ENCODE data around the gene DNAJB7.
A peak's percentile ranks its signal among the peaks of the same experiment; 100 is the strongest.
"Not testable (repeated sequence)": the region's sequence is repeated elsewhere in the genome, so short reads cannot be mapped to it uniquely, and the experiment has no call there.

Gene DNAJB7

DNA sequence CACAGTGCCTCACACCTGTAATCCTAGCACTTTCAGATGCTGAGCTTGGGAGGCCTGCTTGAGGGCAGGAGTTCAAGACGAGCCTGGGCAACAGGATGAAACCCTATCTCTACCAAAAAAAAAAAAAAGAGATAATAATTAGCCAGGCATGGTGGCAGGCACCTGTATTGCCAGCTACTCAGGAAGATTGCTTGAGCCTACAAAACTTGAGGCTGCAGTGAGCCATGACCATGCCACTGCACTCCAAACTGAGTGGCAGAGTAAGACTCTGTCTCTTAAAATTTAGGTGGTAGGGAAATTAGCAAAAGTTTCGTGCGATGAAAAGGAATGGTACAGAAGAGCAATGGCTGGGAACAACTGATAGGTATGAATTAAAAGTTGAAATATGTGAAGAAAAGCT is 23.4 kb downstream of the DNAJB7 start:
- no peak for DNase-seq

DNA sequence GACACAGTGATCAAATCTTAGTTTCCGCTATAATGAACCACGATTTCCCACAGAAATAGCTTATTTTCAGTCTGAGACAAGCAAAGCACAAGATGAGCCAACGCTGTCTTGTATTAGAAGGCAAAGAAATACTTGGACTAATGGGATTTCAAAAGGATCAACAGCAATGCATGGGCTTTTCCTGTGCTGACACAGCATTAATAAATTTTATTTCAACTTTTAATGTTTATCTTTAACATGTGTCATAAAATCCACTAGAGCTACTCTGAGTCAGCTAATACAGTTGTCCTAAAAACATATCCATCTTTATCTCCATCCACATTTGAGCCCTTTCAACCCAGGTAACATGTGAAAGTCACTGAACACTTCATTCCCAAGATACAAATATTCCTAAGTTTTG is 27.3 kb downstream of the DNAJB7 start:
- DNase-seq = no peak

DNA sequence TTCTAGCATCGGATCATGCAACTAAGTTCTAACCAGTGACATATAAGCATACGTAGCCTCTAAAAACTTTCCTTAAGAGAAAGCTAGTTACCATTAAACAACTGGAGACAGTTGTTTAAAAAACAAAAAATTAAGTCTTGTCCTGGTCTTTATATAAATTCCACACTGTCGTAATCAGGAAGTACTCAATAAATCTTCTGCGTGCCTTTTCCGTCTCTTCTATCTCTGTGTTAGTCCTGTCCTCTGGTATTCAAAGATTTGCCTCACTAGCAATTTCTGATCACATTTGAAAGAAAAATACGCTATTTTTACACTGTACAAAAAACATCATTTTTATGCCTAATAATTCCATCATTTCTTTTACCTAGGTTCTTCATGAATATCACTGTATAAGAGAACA is 32.8 kb downstream of the DNAJB7 start:
- no peak for DNase-seq

DNA sequence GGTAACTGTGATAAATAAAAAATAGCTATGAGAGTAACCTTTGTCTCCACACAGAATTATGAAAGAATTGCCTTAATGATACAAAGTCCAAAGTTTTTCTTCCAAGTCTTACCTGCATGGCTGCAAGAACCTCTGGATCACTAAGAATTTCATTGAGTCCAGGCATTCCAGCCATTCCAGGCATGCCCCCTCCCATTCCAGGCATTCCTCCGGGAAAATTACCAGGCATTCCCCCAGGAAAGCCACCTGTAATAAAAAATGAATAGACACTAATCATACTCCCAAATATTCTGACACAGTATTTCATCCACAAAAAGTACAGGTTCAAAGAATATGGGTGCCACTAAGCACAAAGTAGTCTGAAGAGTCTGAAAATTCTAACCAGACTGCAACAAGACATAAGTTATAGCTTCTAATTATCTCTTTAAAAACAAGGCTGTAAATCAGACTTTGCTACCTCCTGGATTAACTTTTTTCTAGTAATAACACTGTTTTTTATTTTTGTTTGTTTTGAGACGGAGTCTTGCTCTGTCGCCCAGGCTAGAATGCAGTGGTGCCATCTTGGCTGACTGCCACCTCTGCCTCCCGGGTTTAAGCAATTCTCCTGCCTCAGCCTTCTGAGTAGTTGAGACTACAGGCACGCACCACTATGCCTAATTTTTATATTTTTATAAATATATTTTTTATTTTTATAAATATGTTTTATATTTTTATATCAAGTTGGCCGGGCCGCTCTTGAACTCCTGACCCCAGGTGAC is 34.8 kb downstream of the DNAJB7 start:
- no peak for DNase-seq

DNA sequence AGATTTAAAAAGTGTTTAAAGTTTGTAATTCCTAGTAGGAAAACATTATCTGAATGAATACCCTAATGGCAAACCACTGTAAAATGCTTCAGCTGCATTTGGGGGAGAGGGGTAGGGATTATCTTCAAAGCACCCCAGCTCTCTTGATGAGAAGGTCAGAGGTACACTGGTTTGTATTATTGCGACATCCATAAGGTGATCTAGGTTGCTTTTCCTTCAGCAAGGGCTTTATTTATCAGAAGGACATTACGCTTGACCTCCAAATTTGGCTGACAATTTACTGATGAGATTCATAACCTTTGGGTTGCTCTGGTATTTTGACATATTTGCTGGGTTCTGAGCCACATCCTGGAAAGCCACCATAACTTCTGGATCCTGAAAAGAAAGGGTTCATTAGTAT is 35.6 kb downstream of the DNAJB7 start:
- DNase-seq = not testable (repeated sequence)

GRCh38 chr22:40823426-40823825 is 38.5 kb downstream of the DNAJB7 start:
- no peak for DNase-seq

DNA sequence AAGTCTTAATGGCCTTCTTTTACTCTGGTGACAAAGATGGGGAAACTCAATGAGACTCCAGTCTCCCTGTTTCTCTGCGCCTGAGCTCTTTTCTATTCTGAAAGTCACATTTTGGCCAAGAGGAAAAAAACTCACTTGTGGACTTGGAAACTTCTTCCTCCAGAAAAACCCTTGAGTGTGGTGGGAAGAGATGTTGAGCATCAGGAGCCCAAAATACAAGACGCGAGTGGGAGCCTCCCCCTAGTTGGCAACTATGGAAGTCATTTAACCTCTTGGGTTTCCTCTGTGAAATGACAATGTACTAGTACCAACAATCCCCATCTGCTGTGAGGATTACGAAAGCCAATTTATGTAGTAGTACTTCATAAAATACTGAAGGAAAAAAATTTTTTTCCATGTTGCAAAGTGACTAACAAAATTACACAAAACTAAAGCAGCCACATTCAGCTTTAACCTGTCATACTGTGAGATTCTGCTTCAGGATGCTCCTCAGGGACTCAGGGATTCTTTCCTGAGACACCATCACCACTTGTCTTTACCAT is 42.2 kb downstream of the DNAJB7 start:
- DNase-seq = peak; percentile 12

GRCh38 chr22:40818747-40819598 is 42.9 kb downstream of the DNAJB7 start, which contains the start of gene SLC25A17:
TSS of gene SLC25A17 (minus strand) at chr22:40819346. CDS start at chr22:40819248, 98 bp downstream.
- peak; percentile 85 for DNase-seq

DNA sequence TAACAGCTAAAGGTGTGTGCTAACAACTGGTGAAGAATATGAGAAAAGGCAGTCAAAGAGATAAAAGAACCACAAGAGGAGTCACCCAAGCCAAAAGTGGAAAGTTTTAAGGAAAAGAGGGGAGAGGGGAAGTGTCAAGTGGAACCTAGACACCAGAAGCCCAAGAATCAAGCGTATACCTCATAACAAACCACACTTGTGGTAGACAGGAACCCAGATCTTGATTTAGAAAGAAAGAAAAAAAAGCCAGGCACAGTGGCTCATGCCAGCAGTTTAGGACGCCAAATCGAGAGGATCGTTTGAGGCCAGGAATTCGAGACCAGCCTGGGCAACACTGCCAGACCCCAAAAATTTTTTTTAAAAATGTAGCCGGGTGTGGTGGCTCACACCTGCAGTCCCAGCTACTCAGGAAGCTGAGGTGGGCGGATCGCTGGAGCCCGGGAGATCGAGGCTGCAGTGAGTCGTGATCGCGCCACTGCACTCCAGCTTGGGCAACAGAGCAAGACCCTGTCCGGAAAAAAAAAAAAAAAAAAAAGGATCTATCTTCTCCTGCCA is 43.6 kb downstream of the DNAJB7 start:
- DNase-seq = no peak

GRCh38 chr22:40817737-40818136 is 44.2 kb downstream of the DNAJB7 start:
- DNase-seq = no peak

DNA sequence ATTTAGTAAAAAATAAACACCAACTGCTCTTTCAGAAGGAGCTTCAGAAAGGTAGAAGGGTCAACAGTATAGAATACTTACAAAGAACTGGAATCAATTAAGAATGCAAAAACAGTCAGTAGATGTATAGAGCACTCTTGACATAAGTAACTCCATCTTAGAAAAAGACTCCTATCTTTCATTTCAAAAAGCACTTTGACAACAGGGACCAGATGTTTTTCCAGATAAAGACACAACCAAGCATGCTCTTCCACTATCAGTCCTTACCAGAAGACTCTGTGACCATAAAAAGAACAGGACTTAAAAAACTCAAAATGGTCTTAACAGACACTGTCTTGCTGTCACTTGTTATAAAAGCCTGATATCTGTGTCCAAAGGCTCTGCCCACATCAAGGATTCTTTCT is 48.0 kb downstream of the DNAJB7 start:
- no peak for DNase-seq
